ENCODE measurements around the gene ZRANB1.

ZRANB1 gene

DNA sequence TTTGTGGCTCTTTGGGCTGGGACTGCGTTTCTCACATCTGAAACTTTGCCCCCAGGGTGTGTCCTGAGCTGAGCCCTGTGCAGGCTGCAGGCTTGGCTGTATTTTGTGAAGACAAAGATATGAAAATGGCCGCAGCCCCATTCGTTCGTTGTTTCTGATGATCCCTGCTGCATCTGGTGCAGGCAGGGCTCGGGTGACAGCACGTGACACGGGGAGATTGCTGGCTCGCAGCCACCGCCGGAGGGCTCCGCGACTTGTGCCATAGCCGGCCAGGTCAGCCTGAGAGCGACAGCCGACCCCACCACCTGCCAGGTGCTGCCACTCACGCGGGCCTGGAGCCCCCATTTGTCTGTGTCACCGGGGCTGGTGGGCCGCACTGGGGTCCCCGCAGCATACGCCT lies 81.3 kb downstream of the ZRANB1 start:
- TF ChIP-seq, protein P1, sequence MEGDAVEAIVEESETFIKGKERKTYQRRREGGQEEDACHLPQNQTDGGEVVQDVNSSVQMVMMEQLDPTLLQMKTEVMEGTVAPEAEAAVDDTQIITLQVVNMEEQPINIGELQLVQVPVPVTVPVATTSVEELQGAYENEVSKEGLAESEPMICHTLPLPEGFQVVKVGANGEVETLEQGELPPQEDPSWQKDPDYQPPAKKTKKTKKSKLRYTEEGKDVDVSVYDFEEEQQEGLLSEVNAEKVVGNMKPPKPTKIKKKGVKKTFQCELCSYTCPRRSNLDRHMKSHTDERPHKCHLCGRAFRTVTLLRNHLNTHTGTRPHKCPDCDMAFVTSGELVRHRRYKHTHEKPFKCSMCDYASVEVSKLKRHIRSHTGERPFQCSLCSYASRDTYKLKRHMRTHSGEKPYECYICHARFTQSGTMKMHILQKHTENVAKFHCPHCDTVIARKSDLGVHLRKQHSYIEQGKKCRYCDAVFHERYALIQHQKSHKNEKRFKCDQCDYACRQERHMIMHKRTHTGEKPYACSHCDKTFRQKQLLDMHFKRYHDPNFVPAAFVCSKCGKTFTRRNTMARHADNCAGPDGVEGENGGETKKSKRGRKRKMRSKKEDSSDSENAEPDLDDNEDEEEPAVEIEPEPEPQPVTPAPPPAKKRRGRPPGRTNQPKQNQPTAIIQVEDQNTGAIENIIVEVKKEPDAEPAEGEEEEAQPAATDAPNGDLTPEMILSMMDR (IDR thresholded peaks at IDR 0.05; ENCODE audit: low read depth, low read length), result no peak
- DNase-seq (ENCODE audit: extremely low read depth, low read depth), result no peak

DNA sequence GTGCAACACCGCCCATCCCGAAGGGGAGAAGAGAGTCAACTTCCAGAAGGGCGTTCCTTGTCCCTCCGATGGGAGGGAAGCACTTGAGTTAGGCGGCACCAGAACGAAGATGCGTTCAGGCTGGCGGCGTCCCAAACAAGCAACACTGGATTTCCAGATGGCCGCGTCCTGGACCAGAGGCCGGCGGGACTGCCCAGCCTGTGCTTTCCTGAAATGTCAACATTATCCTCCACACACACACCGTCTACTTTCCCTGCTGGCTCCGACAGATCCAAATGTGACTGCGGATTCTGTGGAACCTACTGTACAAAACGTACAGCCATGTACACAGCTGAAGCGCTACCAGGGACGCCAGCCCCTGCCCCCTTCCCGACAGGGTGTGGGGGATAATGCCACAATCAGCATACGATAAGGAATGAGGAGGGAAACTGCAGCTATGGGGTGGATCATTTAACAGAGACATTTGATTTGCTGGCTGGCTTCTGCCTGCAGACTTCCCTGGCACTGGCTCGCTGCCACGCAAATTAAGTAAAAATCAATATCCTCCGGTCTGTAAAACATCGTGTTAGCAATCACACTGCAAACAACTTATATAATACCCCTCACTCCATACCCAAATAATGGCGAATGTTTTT lies 82.1 kb downstream of the ZRANB1 start:
- DNase-seq (ENCODE audit: extremely low read depth, low read depth), result no peak
- TF ChIP-seq, protein P1 (IDR thresholded peaks at IDR 0.05; ENCODE audit: low read depth, low read length), result no peak

GRCh38 chr10:125024497-125025234 lies 82.7 kb downstream of the ZRANB1 start:
- no peak for DNase-seq (ENCODE audit: extremely low read depth, low read depth)
- TF ChIP-seq, protein P1 (IDR thresholded peaks at IDR 0.05; ENCODE audit: low read depth, low read length), result no peak

DNA sequence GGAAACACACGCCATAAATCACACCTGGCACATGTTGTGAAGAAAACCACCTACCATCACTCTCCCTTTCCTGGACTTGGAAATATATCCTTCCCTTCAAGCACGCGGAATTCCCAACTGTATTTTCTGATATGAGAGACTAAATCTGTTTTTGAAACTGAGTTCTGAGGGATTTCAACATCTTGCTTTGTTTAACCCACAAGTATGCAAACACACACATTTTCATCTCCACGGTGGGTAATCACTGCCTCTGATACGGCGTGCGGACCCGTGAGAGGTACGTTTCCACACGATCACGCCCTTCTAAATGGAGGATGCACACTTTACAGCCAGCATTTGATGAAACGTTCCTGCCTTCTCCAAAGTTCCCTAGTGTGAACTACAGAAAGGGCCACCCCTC lies 83.4 kb downstream of the ZRANB1 start:
- DNase-seq (ENCODE audit: extremely low read depth, low read depth), result no peak
- TF ChIP-seq, protein P1 (IDR thresholded peaks at IDR 0.05; ENCODE audit: low read depth, low read length), result no peak

DNA sequence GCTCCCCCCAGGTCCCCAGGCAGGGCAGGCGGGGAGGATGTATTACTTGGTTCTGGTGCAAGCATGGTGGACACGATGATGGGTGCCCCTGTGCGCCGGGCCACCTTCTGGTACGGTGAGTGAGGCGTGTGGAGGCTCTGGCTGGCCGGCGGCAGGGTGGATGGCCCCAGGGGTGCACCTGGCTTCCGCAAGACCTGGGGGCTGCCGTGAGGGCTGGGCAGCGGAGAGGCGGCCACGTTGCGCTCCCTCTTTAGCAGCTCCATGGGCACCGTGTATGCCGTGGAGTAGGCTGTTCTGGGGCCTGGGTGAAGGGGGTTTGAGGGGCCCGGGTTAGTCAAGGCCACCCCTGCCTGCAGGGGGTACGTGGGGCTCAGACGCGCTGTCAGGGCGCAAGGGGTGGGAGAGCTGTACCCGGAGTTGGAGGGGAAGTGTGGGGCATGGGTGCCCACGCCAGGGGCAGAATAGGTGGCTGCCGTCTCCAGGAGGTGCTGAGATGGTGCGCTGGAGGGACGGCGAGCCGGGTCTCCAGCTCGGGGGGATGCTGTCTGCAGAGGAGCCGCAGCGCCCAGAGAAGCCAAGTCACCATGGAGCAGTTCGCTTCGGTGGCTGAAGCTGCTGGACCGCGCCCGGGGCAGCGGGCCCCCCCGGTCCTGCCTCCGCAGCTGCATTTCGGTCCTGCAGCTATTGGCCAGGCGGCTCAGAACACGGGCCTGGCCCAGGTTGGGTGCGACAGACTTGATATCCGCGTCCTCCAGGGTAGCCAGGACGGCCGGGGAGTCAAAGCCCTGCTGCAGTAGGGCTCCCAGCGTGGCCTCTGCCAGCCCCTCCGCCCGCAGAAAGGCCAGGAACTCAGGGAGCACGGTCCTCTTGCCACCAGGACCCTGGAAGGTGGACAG lies 84.4 kb downstream of the ZRANB1 start:
- DNase-seq (ENCODE audit: extremely low read depth, low read depth), result no peak
- TF ChIP-seq, protein P1 (IDR thresholded peaks at IDR 0.05; ENCODE audit: low read depth, low read length), result no peak

GRCh38 chr10:125026974-125027735 lies 85.2 kb downstream of the ZRANB1 start:
- TF ChIP-seq, protein P1 (IDR thresholded peaks at IDR 0.05; ENCODE audit: low read depth, low read length), result no peak
- no peak for DNase-seq (ENCODE audit: extremely low read depth, low read depth)

All from AG09319 (cell line).